ENCODE results near the gene DNMT3B.
"Not testable (repeated sequence)": the region's sequence is repeated elsewhere in the genome, so short reads cannot be mapped to it uniquely, and the experiment has no call there.

DNMT3B gene

GRCh38 chr20:32790751-32791057 lies 28.5 kb downstream of the DNMT3B start:
- no peak for DNase-seq (ENCODE audit: low read depth in 2 of 2)

GRCh38 chr20:32792316-32792715 lies 30.1 kb downstream of the DNMT3B start:
- peak in 1 of 2 donors; percentile 10 for DNase-seq (ENCODE audit: low read depth in 2 of 2)

- DNase-seq (ENCODE audit: low read depth in 2 of 2): no peak
These were observed 30.7 kb downstream of the DNMT3B start for GRCh38 chr20:32792731-32793458.

GRCh38 chr20:32796383-32796948 lies 34.3 kb downstream of the DNMT3B start:
- no peak for DNase-seq (ENCODE audit: low read depth in 2 of 2)

GRCh38 chr20:32796981-32797451 lies 34.8 kb downstream of the DNMT3B start:
- DNase-seq (ENCODE audit: low read depth in 2 of 2): no peak

- DNase-seq (ENCODE audit: low read depth in 2 of 2): not testable (repeated sequence)
These were observed 35.4 kb downstream of the DNMT3B start for GRCh38 chr20:32797571-32797970.

- no peak for DNase-seq (ENCODE audit: low read depth in 2 of 2)
These were observed 36.1 kb downstream of the DNMT3B start for GRCh38 chr20:32798046-32798981.

- no peak for DNase-seq (ENCODE audit: low read depth in 2 of 2)
These were observed 40.9 kb downstream of the DNMT3B start for GRCh38 chr20:32803092-32803491.

GRCh38 chr20:32804022-32804715 lies 42.0 kb downstream of the DNMT3B start:
- DNase-seq (ENCODE audit: low read depth in 2 of 2): no peak

GRCh38 chr20:32804817-32805216 lies 42.6 kb downstream of the DNMT3B start:
- DNase-seq (ENCODE audit: low read depth in 2 of 2): no peak

GRCh38 chr20:32805721-32806120 lies 43.5 kb downstream of the DNMT3B start:
- DNase-seq (ENCODE audit: low read depth in 2 of 2): no peak

GRCh38 chr20:32806356-32806755 lies 44.2 kb downstream of the DNMT3B start:
- DNase-seq (ENCODE audit: low read depth in 2 of 2): no peak

- no peak for DNase-seq (ENCODE audit: low read depth in 2 of 2)
These were observed 45.5 kb downstream of the DNMT3B start for GRCh38 chr20:32807706-32808105.

GRCh38 chr20:32808438-32808837 lies 46.3 kb downstream of the DNMT3B start:
- DNase-seq (ENCODE audit: low read depth in 2 of 2): no peak

GRCh38 chr20:32809907-32810306 lies 47.7 kb downstream of the DNMT3B start:
- no peak for DNase-seq (ENCODE audit: low read depth in 2 of 2)

GRCh38 chr20:32810941-32811340 lies 48.8 kb downstream of the DNMT3B start:
- DNase-seq (ENCODE audit: low read depth in 2 of 2): no peak

- no peak for DNase-seq (ENCODE audit: low read depth in 2 of 2)
These were observed 49.7 kb downstream of the DNMT3B start for GRCh38 chr20:32811886-32812285.

- peak; percentile 69 to 74 for DNase-seq (ENCODE audit: low read depth in 2 of 2)
These were observed 58.0 kb downstream of the DNMT3B start for GRCh38 chr20:32819992-32820697.

- no peak for DNase-seq (ENCODE audit: low read depth in 2 of 2)
These were observed 58.7 kb downstream of the DNMT3B start for GRCh38 chr20:32820698-32821377.

GRCh38 chr20:32822225-32822624 lies 60.0 kb downstream of the DNMT3B start:
- DNase-seq (ENCODE audit: low read depth in 2 of 2): no peak

- DNase-seq (ENCODE audit: low read depth in 2 of 2): peak; percentile 6 to 8
These were observed 60.9 kb downstream of the DNMT3B start for GRCh38 chr20:32823078-32823477.
